NCI-H82 treated with DMSO at 0.1 percent for 48 hours (cell line): ENCODE results near the gene TMEM184C.

Experiments used
- DNase-seq: peaks from one replicate; lab custom pipeline; 2025; ENCODE audit not compliant: unreplicated experiment; lab: John Stamatoyannopoulos, UW

TMEM184C gene

GRCh38 chr4:147648656-147649055, 31.5 kb downstream of the TMEM184C start:
- DNase-seq, result no peak

GRCh38 chr4:147651563-147651962, 34.4 kb downstream of the TMEM184C start:
- no peak for DNase-seq

- DNase-seq, result no peak
Observed at GRCh38 chr4:147655639-147656038, 38.4 kb downstream of the TMEM184C start.

GRCh38 chr4:147658501-147658900, 41.3 kb downstream of the TMEM184C start:
- no peak for DNase-seq

GRCh38 chr4:147674073-147674472, 56.9 kb downstream of the TMEM184C start:
- no peak for DNase-seq

- no peak for DNase-seq
Observed at GRCh38 chr4:147674496-147674895, 57.3 kb downstream of the TMEM184C start.

GRCh38 chr4:147678106-147678505, 60.9 kb downstream of the TMEM184C start:
- no peak for DNase-seq

- DNase-seq, result no peak
Observed at GRCh38 chr4:147678796-147679549, 61.8 kb downstream of the TMEM184C start.

GRCh38 chr4:147682755-147683154, 65.6 kb downstream of the TMEM184C start:
- no peak for DNase-seq

- DNase-seq, result peak; percentile 1
Observed at GRCh38 chr4:147683188-147683591, 66.0 kb downstream of the TMEM184C start.

GRCh38 chr4:147683717-147684700, 66.8 kb downstream of the TMEM184C start, which contains the start of gene PRMT9:
TSS of gene PRMT9 (minus strand) at chr4:147684163. CDS start at chr4:147683987, 176 bp downstream.
- peak; percentile 41 for DNase-seq

- DNase-seq, result no peak
Observed at GRCh38 chr4:147689067-147689466, 71.9 kb downstream of the TMEM184C start.

- DNase-seq, result no peak
Observed at GRCh38 chr4:147691820-147692219, 74.6 kb downstream of the TMEM184C start.

- no peak for DNase-seq
Observed at GRCh38 chr4:147693218-147693617, 76.0 kb downstream of the TMEM184C start.

GRCh38 chr4:147696866-147697265, 79.7 kb downstream of the TMEM184C start:
- DNase-seq, result no peak

- no peak for DNase-seq
Observed at GRCh38 chr4:147704846-147705245, 87.6 kb downstream of the TMEM184C start.

GRCh38 chr4:147707892-147708672, 90.9 kb downstream of the TMEM184C start:
- peak; percentile 9 for DNase-seq

GRCh38 chr4:147709999-147710398, 92.8 kb downstream of the TMEM184C start:
- no peak for DNase-seq

- DNase-seq, result no peak
Observed at GRCh38 chr4:147714575-147715401, 97.6 kb downstream of the TMEM184C start.

GRCh38 chr4:147717878-147718277, 100.7 kb downstream of the TMEM184C start:
- DNase-seq, result no peak
